Epithelial cell of proximal tubule (primary cell): Measurements from ENCODE around the gene SLN. TPM values are rescaled to one million over a fixed set of nuclear protein-coding genes. Genes with fewer than 3 reads are reported as not detected.

Experiments
- DNase-seq: peaks from one replicate; pipeline ENCODE4 v3.0.0-alpha.2; 2011; ENCODE audit warnings: low read depth
- H3K4me3 ChIP-seq: 2 replicates; pipeline ENCODE4 v1.5.1; 2011; ENCODE audit warnings: low read depth, mild to moderate bottlenecking, low read length
- CTCF ChIP-seq: conservative IDR thresholded peaks from 2 replicates; pipeline ENCODE4 v1.5.1; 2012; ENCODE audit warnings: low read depth, mild to moderate bottlenecking, low read length
- total RNA-seq: library from RNA; depleted of rRNA; stranded (reverse); fragments of >200 nt; gene quantifications from 2 replicates; pipeline ENCODE4 v1.2.3, GENCODE V29; 2015

The SLN gene
- total RNA-seq, 1 donor from 2014 or later, result 3.2 TPM

- TF ChIP-seq CTCF, result no peak
- H3K4me3 ChIP-seq, result no peak overlapping the region
- DNase-seq, result no peak
Observed at GRCh38 chr11:107665018-107665417, 46.8 kb downstream of the SLN start.

- no peak for DNase-seq
- H3K4me3 ChIP-seq, result no peak overlapping the region
- TF ChIP-seq CTCF, result no peak
Observed at GRCh38 chr11:107661656-107662055, 50.2 kb downstream of the SLN start.

GRCh38 chr11:107660066-107660465 lies 51.8 kb downstream of the SLN start:
- no peak overlapping the region for H3K4me3 ChIP-seq
- no peak for TF ChIP-seq CTCF
- no peak for DNase-seq

GRCh38 chr11:107659310-107659709 lies 52.5 kb downstream of the SLN start:
- no peak for TF ChIP-seq CTCF
- no peak overlapping the region for H3K4me3 ChIP-seq
- no peak for DNase-seq

Other genes with a start within 250 kb of the SLN start
- 5.3 and 7.4 TPM in 2 replicates for gene ALKBH8, start 146.3 kb downstream of the SLN start, total RNA-seq
- 0.07 TPM in 1 of 2 replicates, not detected in the other for gene ELMOD1, start 120.9 kb downstream of the SLN start, total RNA-seq
- 41.2 and 50.1 TPM in 2 replicates for gene SLC35F2, start 146.7 kb upstream of the SLN start, total RNA-seq
- 0.43 and 1.3 TPM in 2 replicates for gene RAB39A, start 216.4 kb upstream of the SLN start, total RNA-seq